DND-41 (cell line): Measurements from ENCODE around the gene SMARCA2.

Experiments used
- CTCF ChIP-seq: IDR thresholded peaks from 2 replicates; pipeline ENCODE4 v1.5.1; 2012; ENCODE audit warnings: borderline replicate concordance, low read length, moderate library complexity, mild to moderate bottlenecking; ENCODE audit not compliant: poor library complexity, severe bottlenecking; ENCODE audit errors: extremely low read depth
- EZH2 ChIP-seq: IDR thresholded peaks from 3 replicates; pipeline ENCODE4 v1.6.1; 2012; ENCODE audit warnings: borderline replicate concordance, low read depth, mild to moderate bottlenecking, moderate library complexity, low read length, inconsistent platforms; ENCODE audit not compliant: severe bottlenecking

- TF ChIP-seq CTCF: no peak
- no peak for TF ChIP-seq EZH2
These were observed 44.3 kb downstream of the SMARCA2 start for GRCh38 chr9:2059274-2059929.
